Stimulated activated naive CD8-positive, alpha-beta T cell treated with anti-CD3 and anti-CD28 coated beads, Interleukin-15, Interleukin-2, amounts not matched to agents 100 U/mL and 50 U/mL, for 24 hours (primary cell): ENCODE data around the gene ECHDC1.
"Not testable (repeated sequence)": the region's sequence is repeated elsewhere in the genome, so short reads cannot be mapped to it uniquely, and the experiment has no call there.

Experiments used
- ATAC-seq: fragments of 150-1000 bp; cut with Tn5 transposase; one replicate; pipeline ENCODE4 v1.10.0; 2021
- DNase-seq: peaks from one replicate; pipeline ENCODE4 v3.0.0; 2021

The ECHDC1 gene, protein sequence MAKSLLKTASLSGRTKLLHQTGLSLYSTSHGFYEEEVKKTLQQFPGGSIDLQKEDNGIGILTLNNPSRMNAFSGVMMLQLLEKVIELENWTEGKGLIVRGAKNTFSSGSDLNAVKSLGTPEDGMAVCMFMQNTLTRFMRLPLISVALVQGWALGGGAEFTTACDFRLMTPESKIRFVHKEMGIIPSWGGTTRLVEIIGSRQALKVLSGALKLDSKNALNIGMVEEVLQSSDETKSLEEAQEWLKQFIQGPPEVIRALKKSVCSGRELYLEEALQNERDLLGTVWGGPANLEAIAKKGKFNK

DNA sequence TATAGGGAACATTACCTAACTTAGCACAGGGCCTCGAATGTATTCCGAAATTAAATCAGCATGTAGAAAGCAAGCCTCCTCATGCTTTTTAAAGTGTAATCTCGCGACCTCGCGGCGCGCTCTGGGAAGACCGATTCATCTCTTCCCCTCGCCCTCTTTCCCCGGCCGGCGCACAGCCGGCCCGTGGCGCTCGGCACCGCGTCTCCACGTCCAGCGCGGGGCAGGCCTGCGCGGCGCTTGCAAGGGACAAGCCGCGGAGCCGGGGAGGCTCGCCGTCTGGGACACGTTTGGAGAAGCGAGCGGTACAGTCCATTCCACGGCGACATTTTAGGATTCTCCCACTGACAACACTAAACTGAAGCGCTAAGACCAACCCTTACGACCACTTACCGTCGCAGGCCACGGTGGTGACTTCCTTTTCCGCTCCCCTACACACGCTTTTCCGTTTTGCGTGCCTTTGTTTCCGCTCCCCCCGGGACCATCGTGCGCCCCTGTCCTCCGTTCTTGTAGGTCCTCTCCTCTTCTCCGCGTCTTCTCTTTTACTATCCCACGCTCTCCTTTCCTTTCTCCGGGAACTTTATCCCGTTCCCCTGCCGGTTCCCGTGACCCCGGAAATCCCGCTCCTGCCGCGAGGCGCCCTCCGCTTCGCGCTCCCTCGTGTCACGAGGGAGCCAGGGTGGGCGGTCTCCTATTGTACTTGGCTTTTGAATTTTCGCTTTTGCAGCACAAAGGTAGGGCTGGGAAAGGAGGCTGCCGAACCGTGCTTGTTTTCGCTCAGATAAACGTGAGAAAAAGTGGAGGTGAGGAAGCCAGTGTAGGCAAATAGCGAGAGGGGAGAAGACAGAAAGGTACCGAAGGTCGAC lies at the start of gene ECHDC1:
ECHDC1 (minus strand) TSS at position 664 of the 863 bp plus-strand sequence. CDS start 12,581 bp downstream, outside the sequence.
- peak; percentile 95 for ATAC-seq

GRCh38 chr6:127392301-127392700 lies 48.9 kb upstream of the ECHDC1 start:
- DNase-seq, result no peak
- ATAC-seq, result no peak

More for the DNA sequence above, at the start of gene ECHDC1:
- DNase-seq, result peak; percentile 78

DNA sequence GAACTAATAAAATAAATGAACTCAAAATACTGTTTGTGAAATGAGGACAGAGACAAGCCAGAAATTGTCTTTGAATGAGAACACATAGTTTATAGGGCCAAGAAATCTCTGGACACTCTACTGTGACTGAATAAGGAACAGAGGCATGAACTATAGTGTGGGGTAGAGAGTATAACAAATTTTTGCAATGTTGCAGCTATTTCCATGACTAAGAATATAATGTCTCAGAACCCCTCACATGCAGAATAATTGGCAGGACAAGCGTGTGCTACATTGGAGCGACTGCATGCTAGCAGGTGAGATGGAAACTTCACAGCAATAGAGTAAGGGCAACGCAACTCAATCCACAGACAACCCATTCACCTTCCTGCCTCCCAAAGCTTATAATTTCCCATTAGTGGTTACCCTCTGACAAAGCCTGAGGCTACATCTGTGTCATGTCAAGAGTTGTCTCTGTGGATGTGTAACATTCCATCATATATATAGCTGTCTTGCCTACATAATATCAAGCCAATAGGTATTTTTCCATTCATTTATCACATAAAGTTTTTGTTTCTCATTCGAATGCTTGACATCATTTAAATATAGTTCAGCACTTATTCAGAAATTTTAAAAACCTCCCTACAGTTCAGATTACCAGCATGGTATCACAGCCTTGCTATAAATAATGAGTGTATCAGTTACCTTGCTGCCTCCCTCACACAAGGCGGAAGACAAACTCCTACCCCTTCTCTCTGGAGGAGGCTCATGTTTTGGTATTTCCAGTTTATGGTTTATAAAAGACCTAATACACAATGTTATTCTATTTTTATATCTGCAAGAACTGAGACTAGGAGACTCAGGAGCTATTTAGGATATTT lies 47.9 kb upstream of the ECHDC1 start:
- DNase-seq, result no peak
- ATAC-seq, result no peak

DNA sequence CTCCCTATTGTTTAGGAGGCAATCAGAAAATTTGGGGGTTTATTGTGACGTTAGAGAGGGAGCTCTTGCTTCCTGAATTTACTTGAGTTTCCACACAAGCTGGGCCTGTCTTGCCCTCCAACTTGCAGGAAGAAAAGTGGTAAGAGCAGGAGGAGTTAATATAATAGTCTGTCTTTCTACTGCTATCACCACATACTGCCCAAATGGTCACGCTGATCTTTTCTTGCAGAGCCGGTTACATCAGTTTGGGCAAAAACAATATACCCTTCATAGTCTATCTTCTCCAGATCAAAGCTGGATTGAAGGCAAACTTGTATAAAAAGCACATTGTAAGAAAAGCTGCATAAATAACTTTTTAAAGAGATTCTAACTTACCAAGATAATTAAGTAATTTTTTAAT lies 46.3 kb upstream of the ECHDC1 start:
- no peak for ATAC-seq
- no peak for DNase-seq

DNA sequence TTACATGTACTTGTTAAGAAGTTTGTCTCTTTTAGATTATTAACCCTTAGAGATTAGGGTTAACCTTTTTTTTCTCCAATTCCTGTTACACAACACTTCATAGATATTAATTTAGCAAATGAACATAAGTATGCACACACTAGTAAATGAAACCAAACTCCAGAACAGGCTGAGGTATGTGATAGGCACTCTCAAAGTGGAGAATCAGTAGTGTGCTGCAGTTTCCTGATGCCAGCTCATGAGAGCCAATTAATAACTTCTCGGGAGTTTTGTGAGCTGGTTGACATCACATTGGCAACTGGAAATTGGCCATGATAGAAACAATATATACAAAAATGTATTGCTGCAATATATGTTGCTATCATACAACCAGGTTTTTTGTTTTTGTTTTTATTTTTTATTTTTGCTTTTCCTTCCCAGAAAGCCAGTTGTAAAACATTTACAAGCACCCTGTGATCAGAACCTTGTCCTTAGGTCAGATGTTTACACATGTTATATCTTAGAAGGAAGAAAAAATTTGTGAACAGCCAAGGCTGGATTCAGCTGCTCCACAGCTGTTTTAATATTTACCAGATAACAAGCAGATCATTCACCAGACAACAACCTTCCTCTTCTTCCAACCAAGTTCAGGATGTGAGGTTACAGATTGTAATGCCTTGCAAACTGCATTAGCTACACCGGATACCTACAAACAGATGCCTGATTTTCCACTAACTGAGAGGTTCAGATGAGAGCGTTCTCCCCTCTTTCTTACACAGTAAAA lies 42.4 kb upstream of the ECHDC1 start:
- DNase-seq (no peak), ATAC-seq (no peak)

- DNase-seq, ATAC-seq: not testable (repeated sequence)
Observed at GRCh38 chr6:127384848-127385247, 41.4 kb upstream of the ECHDC1 start.

GRCh38 chr6:127383988-127384387 lies 40.6 kb upstream of the ECHDC1 start:
- ATAC-seq, result no peak
- no peak for DNase-seq

- ATAC-seq, result no peak
- no peak for DNase-seq
Observed at GRCh38 chr6:127382413-127382812, 39.0 kb upstream of the ECHDC1 start.

- ATAC-seq (no peak), DNase-seq (no peak)
Observed at GRCh38 chr6:127381384-127381783, 38.0 kb upstream of the ECHDC1 start.

DNA sequence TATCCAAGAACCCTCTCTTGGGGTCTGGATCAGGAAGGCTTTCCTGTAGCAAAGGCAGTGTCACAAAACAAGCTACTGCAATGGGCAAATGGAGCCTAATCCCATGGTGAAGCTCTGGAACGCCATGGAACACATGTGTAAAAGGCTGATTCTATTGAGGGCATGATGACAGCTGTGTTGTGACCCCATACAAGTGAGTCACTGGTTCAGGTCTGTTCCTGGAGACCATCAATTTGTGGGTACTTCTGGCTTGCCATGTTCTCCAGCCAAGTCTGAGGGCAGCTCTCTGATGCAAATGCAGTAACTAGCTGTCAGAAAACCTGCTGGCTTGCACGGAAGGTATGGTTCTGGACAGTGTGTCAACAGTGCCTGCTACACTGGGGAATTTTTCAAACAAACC lies 33.3 kb upstream of the ECHDC1 start:
- DNase-seq (no peak), ATAC-seq (no peak)

DNA sequence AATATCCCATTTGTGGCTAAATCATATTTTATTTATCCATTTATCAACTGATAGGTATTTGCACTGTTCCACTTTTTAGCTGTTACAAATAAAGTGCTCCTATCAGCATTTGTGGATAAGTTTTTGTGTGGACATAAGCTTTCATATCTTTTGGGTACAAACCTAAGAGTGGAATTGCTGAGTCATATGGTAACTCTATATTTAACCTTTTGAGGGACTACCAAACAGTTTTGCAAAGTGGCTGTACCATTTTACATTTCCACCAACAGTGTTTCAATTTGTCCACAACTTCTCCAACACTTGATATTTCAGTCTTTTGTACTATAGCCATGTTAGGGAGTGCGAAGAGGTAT lies 23.6 kb upstream of the ECHDC1 start:
- no peak for DNase-seq
- no peak for ATAC-seq

GRCh38 chr6:127366282-127367022 lies 23.0 kb upstream of the ECHDC1 start:
- ATAC-seq (peak; percentile 19), DNase-seq (no peak)

GRCh38 chr6:127365874-127366273 lies 22.5 kb upstream of the ECHDC1 start:
- DNase-seq (no peak), ATAC-seq (peak; percentile 14)

GRCh38 chr6:127352524-127352923 lies 9.1 kb upstream of the ECHDC1 start:
- ATAC-seq (no peak), DNase-seq (no peak)

DNA sequence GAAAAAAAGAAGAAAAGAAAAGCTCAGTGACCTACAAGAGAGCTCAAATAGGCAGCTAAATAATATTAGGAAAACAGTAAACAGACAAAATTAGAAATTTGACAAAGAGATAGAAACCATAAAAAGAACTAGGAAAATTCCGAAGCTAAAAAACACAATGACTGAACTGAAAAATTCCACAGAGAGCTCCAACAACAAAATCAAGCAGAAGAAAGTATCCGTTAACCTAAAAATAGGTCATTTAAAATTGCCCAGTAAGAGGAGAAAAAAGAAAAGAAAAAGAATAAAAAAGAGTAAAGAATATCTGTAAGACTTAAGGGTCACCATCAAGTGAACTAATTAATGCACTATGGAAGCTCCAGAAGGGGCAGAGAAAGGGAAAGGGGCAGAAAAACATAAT lies 6.6 kb upstream of the ECHDC1 start:
- ATAC-seq, result no peak
- DNase-seq, result no peak

DNA sequence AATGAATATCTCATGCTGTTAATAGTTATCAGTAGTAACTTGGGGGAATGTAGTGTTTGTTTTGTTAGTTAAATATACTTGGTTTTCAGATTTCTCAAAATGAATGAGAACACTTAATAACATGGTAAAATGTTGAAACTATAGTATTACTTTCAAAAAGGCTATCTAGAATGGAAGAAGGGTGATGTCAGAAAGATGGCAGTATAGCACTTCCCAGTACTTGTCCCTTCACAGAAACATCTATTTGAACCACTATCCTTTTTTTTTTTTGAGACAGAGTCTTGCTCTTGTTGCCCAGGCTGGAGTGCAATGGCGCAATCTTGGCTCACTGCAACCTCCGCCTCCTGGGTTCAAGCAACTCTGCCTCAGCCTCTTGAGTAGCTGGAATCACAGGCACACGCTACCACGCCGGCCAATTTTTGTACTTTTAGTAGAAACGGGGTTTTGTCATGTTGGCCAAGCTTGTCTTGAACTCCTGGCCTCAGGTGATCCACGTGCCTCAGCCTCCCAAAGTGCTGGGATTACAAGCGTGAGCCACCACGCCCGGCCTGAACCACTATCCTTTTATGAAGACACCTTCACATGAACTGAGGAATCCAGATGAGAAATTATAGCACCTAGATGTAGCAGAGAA lies 4.7 kb upstream of the ECHDC1 start:
- ATAC-seq, result no peak
- DNase-seq, result no peak

DNA sequence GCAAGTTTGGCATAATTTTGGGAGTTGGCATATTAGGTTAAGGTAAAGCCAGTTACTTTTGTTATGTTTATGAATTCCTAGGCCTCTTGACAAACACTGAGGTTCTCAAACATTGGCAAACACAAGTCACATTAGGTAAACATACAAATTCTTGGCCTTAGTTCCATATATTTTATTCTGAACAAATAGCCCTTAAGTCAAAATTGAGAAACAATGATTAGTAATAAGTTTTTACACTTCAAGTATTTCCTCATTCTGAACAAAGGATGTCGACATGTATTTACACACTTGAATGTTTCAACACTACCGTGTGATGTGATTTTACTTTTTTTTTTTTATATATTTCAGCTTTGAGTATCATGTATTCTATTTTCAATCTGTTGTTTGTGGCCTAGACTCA lies 3.8 kb upstream of the ECHDC1 start:
- DNase-seq (no peak), ATAC-seq (no peak)

DNA sequence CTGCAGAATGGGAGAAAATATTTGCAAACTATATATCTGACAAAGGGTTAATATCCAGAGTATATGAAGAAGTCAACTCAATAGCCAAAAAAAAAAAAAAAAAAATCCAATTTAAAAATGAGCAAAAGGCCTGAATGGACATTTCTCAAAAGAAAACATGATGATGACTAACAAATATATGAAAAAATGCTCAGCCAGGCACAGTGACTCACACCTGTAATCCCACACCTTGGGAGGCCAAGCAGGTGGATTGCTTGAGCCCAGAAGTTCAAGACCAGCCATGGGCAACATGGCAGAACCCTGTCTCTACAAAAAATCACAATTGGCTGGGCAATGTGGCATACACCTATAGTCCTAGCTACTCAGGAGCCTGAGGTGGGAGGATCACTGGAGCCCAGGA lies 2.1 kb upstream of the ECHDC1 start:
- ATAC-seq, result no peak
- no peak for DNase-seq

DNA sequence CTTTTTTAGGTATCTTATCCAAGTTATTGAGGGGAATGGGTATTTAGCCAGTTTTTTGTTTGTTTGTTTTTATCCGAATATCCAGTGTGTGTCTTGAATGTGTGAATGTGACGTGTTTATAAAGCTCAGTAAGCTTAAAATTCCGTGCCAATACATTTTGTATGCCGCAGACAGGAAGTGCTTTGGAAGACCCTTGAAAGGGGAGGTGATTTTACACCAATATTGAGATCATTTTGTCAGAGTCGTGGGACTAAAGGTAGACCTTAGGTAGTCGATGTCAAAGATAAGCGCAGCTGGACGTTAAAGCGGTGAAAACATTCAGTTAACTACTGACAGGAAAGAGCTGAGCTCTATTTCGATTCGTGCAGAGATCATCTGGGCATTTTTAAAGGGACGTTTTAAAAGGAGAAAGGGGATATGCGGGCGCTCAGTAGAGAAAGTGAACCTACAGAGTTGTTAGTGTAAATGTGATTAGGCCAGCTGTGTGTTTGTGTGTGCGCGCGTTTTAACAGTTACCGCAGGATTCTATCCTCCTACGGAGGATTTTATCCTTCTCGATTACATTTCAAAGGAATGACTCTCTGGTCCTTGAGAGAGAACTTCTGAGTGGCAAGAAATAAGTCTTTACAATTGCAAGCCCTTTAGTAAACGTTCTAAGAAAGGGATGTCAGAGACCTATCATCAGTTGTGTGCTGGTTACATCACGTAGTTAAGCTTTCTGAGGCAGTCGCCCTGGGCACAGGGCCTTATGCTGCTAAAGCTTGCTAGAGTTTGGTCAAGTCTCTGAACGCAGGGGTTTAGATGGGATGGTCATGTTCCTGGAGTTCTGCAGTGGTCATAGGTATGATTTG lies 625 bp upstream of the ECHDC1 start:
- DNase-seq (no peak), ATAC-seq (no peak)
